Spleen (tissue), 7 donors: Measurements from ENCODE around the gene UVSSA.

Experiments used
- CTCF ChIP-seq, 11 experiments: fragments of 200-600 bp in 7 of 11; fragments of 450-650 bp in 4 of 11; sonication (generic) in 4 of 11; IDR thresholded peaks in 8 of 11; conservative IDR thresholded peaks in 3 of 11; 1 replicate in 7 of 11; 2 replicates in 4 of 11; pipeline versions ENCODE4 v1.4.0 to v1.8.0; 2016 to 2021; ENCODE audit warnings: antibody characterized with exemption in 11 of 11, inconsistent platforms in 4 of 11, mild to moderate bottlenecking in 1 of 11
- POLR2A ChIP-seq, 3 donors: fragments of 450-650 bp; IDR thresholded peaks; one replicate each; pipeline ENCODE4 v1.5.1; 2017; ENCODE audit warnings: antibody characterized with exemption in 3 of 3, mild to moderate bottlenecking in 1 of 3
- POLR2AphosphoS5 ChIP-seq, 3 donors: sonication (generic); formaldehyde crosslinking; IDR thresholded peaks; one replicate each; pipeline ENCODE4 v1.5.1; 2017; ENCODE audit warnings: antibody characterized with exemption in 3 of 3
- donor health status: DM: no; HTN: no; CAD: no; lungs with moderate emphysema.
- donor health status: DM: no; HTN: no; CAD: no.
- donor health status: DM: no; HTN: no; CAD: no.

GRCh38 chr4:1404573-1405253, 57.7 kb downstream of the UVSSA start:
- TF ChIP-seq CTCF (IDR thresholded peaks at IDR 0.05 in 8 of 11, conservative IDR thresholded peaks at IDR 0.05 in 3 of 11) = no peak
- no peak for TF ChIP-seq POLR2AphosphoS5 (IDR thresholded peaks at IDR 0.05)
- no peak for TF ChIP-seq POLR2A (IDR thresholded peaks at IDR 0.05)
